CD4-positive, alpha-beta T cell treated with Interleukin-10 for 1 hour (primary cell): ENCODE results near the gene MLYCD.
"Not testable (repeated sequence)": the region's sequence is repeated elsewhere in the genome, so short reads cannot be mapped to it uniquely, and the experiment has no call there.

Experiments
- DNase-seq: peaks from one replicate; pipeline ENCODE4 v3.0.0-alpha.2; 2020

MLYCD gene

GRCh38 chr16:83926726-83927397, 27.9 kb downstream of the MLYCD start:
- DNase-seq = peak; percentile 45

- DNase-seq = no peak
These were observed 29.6 kb downstream of the MLYCD start for GRCh38 chr16:83928341-83929055.

DNA sequence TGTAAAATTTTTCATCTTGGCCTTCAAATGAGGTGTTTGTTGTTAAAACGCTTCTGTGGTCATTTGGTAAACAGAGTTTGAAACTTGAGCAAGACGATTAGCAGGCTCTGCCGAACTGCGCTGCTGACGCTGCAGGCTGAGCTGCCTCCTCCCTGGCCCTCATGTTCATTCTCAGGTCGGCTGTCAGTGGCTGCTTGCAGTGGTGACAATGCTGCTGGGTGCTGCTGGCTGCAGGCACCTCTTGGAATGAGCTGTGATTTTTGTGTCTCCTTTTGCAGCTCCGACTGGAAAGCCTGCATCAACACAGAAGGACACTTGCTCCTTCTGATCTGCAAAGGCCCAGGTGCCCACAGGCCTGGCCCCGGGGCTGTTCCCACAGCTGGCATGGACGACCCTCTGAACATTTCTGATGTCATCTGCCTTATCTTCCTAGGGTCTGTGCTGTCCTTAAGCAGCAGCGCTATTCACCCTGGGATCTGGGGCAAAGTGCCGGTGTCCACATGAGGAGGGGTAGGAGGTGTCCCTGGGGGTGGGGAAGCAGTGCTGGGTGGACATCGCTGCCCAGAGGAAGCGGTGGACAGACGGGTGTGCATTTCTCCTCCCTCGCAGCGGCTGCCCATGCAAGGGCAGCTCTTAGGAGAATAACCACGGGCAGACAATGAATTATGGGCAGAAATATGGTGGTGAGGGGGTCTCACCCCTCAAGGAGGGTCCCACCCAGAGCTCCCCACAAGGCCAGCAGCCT, 31.1 kb downstream of the MLYCD start:
- no peak for DNase-seq

DNA sequence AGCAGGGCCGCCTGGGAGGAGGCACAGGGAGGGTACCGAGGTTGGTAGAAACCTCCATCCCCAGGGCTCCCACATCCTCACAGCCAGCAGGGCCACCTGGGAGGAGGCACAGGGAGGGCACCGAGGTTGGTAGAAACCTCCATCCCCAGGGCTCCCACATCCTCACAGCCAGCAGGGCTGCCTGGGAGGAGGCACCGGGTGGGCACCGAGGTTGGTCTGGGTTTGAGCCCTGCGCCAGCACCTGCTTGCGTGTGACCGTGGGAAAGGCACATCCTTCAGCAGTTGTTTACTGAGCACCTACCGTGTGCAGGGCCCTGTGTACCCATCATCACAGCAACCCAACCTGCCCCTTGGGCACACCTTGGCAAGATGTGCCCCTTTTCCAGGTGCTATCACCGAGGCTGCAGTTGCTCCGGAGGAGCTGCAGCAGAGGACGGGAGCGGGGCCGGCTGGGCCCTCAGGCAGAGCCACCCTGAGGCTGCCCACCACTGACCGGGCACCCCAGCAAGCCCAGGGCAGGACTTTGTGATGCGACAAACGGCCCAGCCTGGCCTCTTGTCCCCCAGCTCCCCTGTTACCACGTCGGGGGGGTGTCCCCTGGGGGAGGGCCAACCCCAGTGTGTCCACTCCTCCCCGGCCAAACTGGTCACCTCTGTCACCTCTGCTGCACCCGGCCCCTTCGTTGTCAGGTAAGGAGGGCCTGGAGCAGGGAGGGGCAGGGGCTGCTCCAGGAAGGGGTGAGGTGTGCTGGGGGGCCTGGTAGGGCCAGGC, 32.0 kb downstream of the MLYCD start:
- DNase-seq = no peak

GRCh38 chr16:83931556-83931955, 32.6 kb downstream of the MLYCD start:
- DNase-seq = no peak

DNA sequence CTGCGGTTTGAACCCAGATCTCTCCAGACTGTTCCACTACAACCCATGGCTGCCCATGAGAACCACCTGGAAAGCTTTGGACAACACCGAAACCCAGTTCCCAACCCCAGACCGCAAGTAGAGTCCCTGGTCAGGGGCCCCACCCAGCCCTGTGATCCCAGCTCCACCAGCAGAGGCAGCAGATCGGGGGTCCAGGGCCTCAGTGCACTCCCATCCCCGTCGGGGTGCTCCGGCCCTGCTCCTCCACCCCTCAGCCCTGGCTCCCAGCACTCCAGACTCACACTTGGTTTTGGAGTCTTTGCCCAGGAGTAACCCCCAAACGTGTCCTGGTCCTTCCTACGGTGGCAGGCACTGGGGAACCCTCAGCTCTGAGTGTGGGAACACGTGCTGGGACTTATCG, 33.4 kb downstream of the MLYCD start:
- no peak for DNase-seq

DNA sequence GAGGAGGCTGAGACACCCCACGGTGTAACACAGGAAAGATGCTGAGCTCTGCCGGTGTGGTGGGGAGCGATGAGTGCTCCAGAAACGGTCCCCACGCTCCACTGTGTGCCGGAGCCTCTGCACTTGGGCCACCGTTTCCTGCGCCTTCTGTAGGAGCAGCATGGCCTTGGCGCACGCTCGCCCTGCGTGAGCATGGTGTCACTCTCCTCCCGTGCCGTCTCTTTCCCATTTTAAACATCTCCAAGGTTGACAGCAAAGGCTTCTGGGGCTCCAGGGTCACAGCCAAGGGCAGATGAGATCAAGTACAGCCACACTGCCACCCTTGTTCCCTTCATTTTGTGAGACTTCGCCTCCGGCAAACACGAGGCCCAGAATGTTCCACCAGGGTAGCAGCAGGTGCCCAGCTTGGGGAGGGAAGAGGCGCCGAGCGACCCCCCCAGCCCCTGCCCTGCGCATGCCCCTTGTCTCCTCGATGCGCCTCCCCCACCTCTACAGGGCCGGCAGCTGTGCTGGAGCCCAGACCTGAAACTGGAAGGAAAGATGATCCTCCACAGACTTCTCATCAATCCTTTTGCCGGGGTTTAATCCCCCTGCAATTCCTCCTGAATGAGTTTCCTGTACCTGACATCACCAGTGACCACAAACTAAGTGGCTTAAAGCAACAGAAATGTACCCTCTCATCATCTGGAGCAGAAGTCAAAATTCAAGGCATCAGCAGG, 34.2 kb downstream of the MLYCD start:
- DNase-seq = no peak

GRCh38 chr16:83933885-83934683, 35.2 kb downstream of the MLYCD start:
- DNase-seq = no peak

DNA sequence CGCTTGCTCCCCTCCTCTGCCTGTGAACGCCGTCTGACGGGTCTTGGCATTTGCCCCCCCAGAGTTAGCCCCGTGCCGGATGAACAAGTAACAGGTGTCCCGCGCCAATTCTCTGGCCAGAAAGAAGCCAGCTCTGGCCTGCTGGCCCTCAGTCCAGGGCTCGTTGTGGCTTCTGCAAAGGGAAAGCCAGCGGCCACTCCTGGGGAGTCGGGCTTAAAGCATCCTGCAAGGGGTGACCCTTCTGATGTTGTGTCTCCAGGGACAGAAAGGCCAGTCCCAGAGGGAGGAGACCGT, 35.7 kb downstream of the MLYCD start:
- DNase-seq = no peak

- no peak for DNase-seq
These were observed 36.3 kb downstream of the MLYCD start for GRCh38 chr16:83935005-83935857.

- DNase-seq = no peak
These were observed 36.9 kb downstream of the MLYCD start for GRCh38 chr16:83935858-83936255.

GRCh38 chr16:83936581-83937165, 37.8 kb downstream of the MLYCD start:
- no peak for DNase-seq

- DNase-seq = no peak
These were observed 38.4 kb downstream of the MLYCD start for GRCh38 chr16:83937267-83937666.

DNA sequence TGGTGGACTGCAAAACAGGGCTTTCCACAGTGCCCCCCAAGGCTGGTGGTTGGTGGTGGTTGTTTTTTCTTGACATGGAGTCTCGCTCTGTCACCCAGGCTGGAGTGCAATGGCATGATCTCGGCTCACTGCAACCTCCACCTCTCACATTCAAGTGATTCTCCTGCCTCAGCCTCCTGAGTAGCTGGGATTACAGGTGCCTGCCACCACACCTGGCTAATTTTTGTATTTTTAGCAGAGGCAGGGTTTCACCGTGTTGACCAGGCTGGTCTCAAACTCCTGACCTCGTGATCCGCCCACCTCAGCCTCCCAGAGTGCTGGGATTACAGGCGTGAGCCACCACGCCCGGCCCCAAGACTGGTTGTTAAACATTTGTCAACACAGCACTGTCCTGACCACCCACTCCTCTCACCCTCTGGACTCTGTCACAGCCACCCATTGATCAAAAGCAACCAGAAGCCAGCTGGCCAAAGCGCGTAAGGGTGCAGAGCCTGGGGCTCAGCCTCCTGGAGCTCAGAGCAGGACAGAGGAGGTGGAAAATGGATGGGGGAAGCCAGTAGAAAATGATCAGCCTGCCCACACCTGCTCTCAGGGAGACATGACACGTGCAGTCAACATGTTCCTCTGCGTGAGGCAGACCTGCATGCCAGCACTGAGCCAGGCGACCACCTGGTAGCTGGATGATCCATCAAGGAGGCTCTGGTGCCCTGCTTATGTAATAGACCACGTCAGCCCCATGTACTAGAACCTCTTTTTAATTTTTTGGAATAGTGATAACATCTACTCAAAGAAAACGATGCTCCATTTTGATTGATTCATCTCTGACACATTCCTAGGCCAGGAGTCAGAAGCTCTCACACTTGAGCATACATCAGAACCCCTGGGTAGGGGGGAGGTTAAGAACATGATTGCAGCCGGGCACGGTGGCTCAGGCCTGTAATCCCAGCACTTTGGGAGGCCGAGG, 39.3 kb downstream of the MLYCD start:
- no peak for DNase-seq

- no peak for DNase-seq
These were observed 40.4 kb downstream of the MLYCD start for GRCh38 chr16:83939266-83939855.

DNA sequence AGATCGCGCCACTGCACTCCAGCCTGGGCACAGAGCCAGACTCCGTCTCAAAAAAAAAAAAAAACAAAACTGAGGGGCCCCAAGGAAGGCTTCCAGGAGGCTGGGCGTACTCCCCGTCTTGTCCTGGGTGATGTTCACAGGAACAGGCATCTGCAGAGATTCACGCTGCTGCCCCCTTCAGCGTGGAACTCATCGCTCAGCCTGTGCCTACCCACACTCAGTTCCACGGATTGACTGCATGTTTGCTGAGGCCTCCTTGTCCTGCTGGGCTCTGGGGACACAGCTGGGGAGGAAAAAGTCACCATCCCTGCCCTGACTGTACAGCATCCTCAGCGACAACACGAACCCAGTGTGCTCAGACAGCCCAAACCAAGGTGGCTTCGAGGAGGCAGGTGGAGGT, 41.2 kb downstream of the MLYCD start:
- no peak for DNase-seq

GRCh38 chr16:83940630-83941378, 41.9 kb downstream of the MLYCD start:
- DNase-seq = no peak

GRCh38 chr16:83941546-83941945, 42.6 kb downstream of the MLYCD start:
- not testable (repeated sequence) for DNase-seq
